Smooth muscle cell (in vitro differentiated cells): ENCODE results near the gene HAGHL. TPM values are rescaled to one million over a fixed set of nuclear protein-coding genes. Genes with fewer than 3 reads are reported as not detected.

Source experiments
- DNase-seq: peaks from one replicate; lab custom pipeline; 2025; ENCODE audit not compliant: unreplicated experiment; lab: John Stamatoyannopoulos, UW
- H2AFZ ChIP-seq: fragments of 200-600 bp; sonication (generic); 2 replicates; pipeline ENCODE4 v1.6.0; 2016; ENCODE audit warnings: antibody characterized with exemption, low read depth, mild to moderate bottlenecking
- H3F3A ChIP-seq: fragments of 200-600 bp; sonication (generic); 2 replicates; pipeline ENCODE4 v1.6.0; 2017; ENCODE audit warnings: antibody characterized with exemption, low read depth
- H3K27ac ChIP-seq: fragments of 200-600 bp; sonication (generic); 2 replicates; pipeline ENCODE4 v1.5.1; 2016; ENCODE audit warnings: low read depth, mild to moderate bottlenecking
- H3K27me3 ChIP-seq: fragments of 200-600 bp; sonication (generic); 2 replicates; pipeline ENCODE4 v1.6.1; 2016; ENCODE audit warnings: low read depth, mild to moderate bottlenecking
- H3K36me3 ChIP-seq: fragments of 200-600 bp; sonication (generic); 2 replicates; pipeline ENCODE4 v1.5.1; 2016; ENCODE audit warnings: low read depth
- H3K4me1 ChIP-seq: fragments of 200-600 bp; sonication (generic); 2 replicates; pipeline ENCODE4 v1.5.1; 2016; ENCODE audit warnings: low read depth
- H3K4me2 ChIP-seq: fragments of 200-600 bp; sonication (generic); 2 replicates; pipeline ENCODE4 v1.6.0; 2016; ENCODE audit warnings: mild to moderate bottlenecking
- H3K4me3 ChIP-seq: fragments of 200-600 bp; sonication (generic); 2 replicates; pipeline ENCODE4 v1.5.1; 2016; ENCODE audit warnings: mild to moderate bottlenecking
- H3K79me2 ChIP-seq: fragments of 200-600 bp; sonication (generic); 2 replicates; pipeline ENCODE4 v1.6.0; 2016; ENCODE audit warnings: low read depth, mild to moderate bottlenecking
- H3K9ac ChIP-seq: fragments of 200-600 bp; sonication (generic); 2 replicates; pipeline ENCODE4 v1.6.0; 2016; ENCODE audit warnings: low read depth
- H3K9me3 ChIP-seq: fragments of 200-600 bp; sonication (generic); replicated peaks from 2 replicates; pipeline ENCODE4 v1.5.1; 2016; ENCODE audit warnings: low read depth
- H4K20me1 ChIP-seq: fragments of 200-600 bp; sonication (generic); 2 replicates; pipeline ENCODE4 v1.6.0; 2016; ENCODE audit warnings: low read depth
- CTCF ChIP-seq: fragments of 200-600 bp; sonication (generic); IDR thresholded peaks from 2 replicates; pipeline ENCODE4 v1.5.1; 2017; ENCODE audit warnings: borderline replicate concordance, mild to moderate bottlenecking, antibody characterized with exemption; ENCODE audit not compliant: insufficient read depth, poor library complexity, severe bottlenecking
- WGBS: methylation state at CpG from one replicate; pipeline ENCODE4 v1.1.7; 2016; ENCODE audit warnings: low lambda C conversion rate; 5-methylcytosine and 5-hydroxymethylcytosine counted together
- polyA plus RNA-seq: library from polyadenylated mRNA; unstranded; fragments of >200 nt; fragmentation: Nextera tagmentation; extraction: Ambion mirVana; gene quantifications from 2 replicates; pipeline ENCODE4 v1.2.1, GENCODE V29; 2016
- total RNA-seq: library from RNA; depleted of rRNA; stranded (reverse); fragments of >200 nt; gene quantifications from 2 replicates; pipeline ENCODE4 v1.2.3, GENCODE V29; 2014

The HAGHL gene
- total and polyA plus RNA-seq, 2 experiments from 2014 or later = 3.2 to 23.1 TPM

- Histone ChIP-seq H3K4me3 (no peak within 1 kb of the TSS), H3K27ac (no peak within 1 kb of the TSS), H3K27me3 (peaks cover 83% of the 10 kb centered on the region), H3K79me2 (no peaks in the 10 kb centered on the region), H3K4me1 (peaks cover 4% of the 10 kb centered on the region), H3K36me3 (no peaks in the 10 kb centered on the region), H2AFZ (no peak within 1 kb of the TSS), H3K4me2 (no peak within 1 kb of the TSS), H4K20me1 (peaks cover 7% of the 10 kb centered on the region), H3K9ac (no peak within 1 kb of the TSS), H3F3A (no peaks in the 10 kb centered on the region), H3K9me3 (no peaks in the 10 kb centered on the region)
- no peak for TF ChIP-seq CTCF
- DNase-seq = no peak
- WGBS = 4% methylated on average over 24 of the region's 115 CpGs
Measured at GRCh38 chr16:705431-706188, 21.3 kb upstream of the HAGHL start, which contains the start of gene FBXL16. Gene FBXL16, minus strand, starts transcription at chr16:705801. Its CDS starts 8,396 bp downstream, at chr16:697405.

GRCh38 chr16:706189-707061 lies 20.5 kb upstream of the HAGHL start:
- H3K79me2 ChIP-seq = no peaks in the 10 kb centered on the region
- H3K9ac ChIP-seq = no peak overlapping the region
- 8% methylated on average over 24 of the region's 49 CpGs for WGBS

GRCh38 chr16:707062-707538 lies 19.8 kb upstream of the HAGHL start:
- no peaks in the 10 kb centered on the region for H4K20me1 ChIP-seq
- H3F3A ChIP-seq = no peaks in the 10 kb centered on the region
- H3K79me2 ChIP-seq = no peaks in the 10 kb centered on the region
- no peaks in the 10 kb centered on the region for H3K9me3 ChIP-seq
- DNase-seq = no peak
- no peak overlapping the region for H3K27ac ChIP-seq
- 62% methylated on average over 14 of the region's 14 CpGs for WGBS
- TF ChIP-seq CTCF = no peak
- H3K4me1 ChIP-seq = peaks cover 4% of the 10 kb centered on the region
- no peak overlapping the region for H3K4me3 ChIP-seq
- H3K36me3 ChIP-seq = no peaks in the 10 kb centered on the region
- H3K9ac ChIP-seq = no peak overlapping the region
- H3K4me2 ChIP-seq = no peak overlapping the region
- H2AFZ ChIP-seq = no peak overlapping the region
- peaks cover 68% of the 10 kb centered on the region for H3K27me3 ChIP-seq

More at GRCh38 chr16:706189-707061, 20.5 kb upstream of the HAGHL start:
- Histone ChIP-seq H4K20me1 (no peaks in the 10 kb centered on the region), H3K27me3 (peaks cover 75% of the 10 kb centered on the region), H3F3A (no peaks in the 10 kb centered on the region), H2AFZ (no peak overlapping the region), H3K27ac (no peak overlapping the region), H3K4me2 (no peak overlapping the region), H3K4me3 (no peak overlapping the region), H3K9me3 (no peaks in the 10 kb centered on the region), H3K4me1 (peaks cover 4% of the 10 kb centered on the region), H3K36me3 (no peaks in the 10 kb centered on the region)
- no peak for TF ChIP-seq CTCF
- no peak for DNase-seq
